HG02759 (cell line): ENCODE data around the gene AQP6.

Experiments
- ATAC-seq: cut with Tn5 transposase; IDR thresholded peaks from one replicate; pipeline ENCODE4 v1.9.1; 2021; ENCODE audit warnings: mild to moderate bottlenecking, moderate library complexity; ENCODE audit not compliant: unreplicated experiment

AQP6 gene

GRCh38 chr12:49942921-49943624 is 29.7 kb upstream of the AQP6 start:
- ATAC-seq, result no peak

GRCh38 chr12:49943625-49943960 is 29.2 kb upstream of the AQP6 start:
- ATAC-seq, result no peak

GRCh38 chr12:49944046-49944445 is 28.7 kb upstream of the AQP6 start:
- ATAC-seq, result no peak

- ATAC-seq, result no peak
These were observed 28.0 kb upstream of the AQP6 start for GRCh38 chr12:49944718-49945117.

GRCh38 chr12:49945394-49946080 is 27.2 kb upstream of the AQP6 start:
- peak; percentile 84 for ATAC-seq

- no peak for ATAC-seq
These were observed 26.7 kb upstream of the AQP6 start for GRCh38 chr12:49946086-49946485.

- no peak for ATAC-seq
These were observed 26.2 kb upstream of the AQP6 start for GRCh38 chr12:49946497-49946896.

GRCh38 chr12:49947593-49948226 is 25.0 kb upstream of the AQP6 start:
- ATAC-seq, result no peak

- no peak for ATAC-seq
These were observed 23.6 kb upstream of the AQP6 start for GRCh38 chr12:49948866-49949845.

GRCh38 chr12:49949866-49950265 is 22.9 kb upstream of the AQP6 start:
- ATAC-seq, result no peak

- no peak for ATAC-seq
These were observed 22.2 kb upstream of the AQP6 start, which contains the start of gene AQP2 for GRCh38 chr12:49950273-49951251. Gene AQP2, plus strand, starts transcription at chr12:49950737. Its CDS starts 94 bp downstream, at chr12:49950831.

- no peak for ATAC-seq
These were observed 21.1 kb upstream of the AQP6 start for GRCh38 chr12:49951411-49952240.

GRCh38 chr12:49952391-49953055 is 20.2 kb upstream of the AQP6 start:
- ATAC-seq, result no peak

GRCh38 chr12:49953151-49953550 is 19.6 kb upstream of the AQP6 start:
- ATAC-seq, result no peak

GRCh38 chr12:49953961-49954846 is 18.5 kb upstream of the AQP6 start:
- no peak for ATAC-seq

- ATAC-seq, result no peak
These were observed 17.6 kb upstream of the AQP6 start for GRCh38 chr12:49954863-49955830.
